Aorta (tissue), 5 donors: ENCODE measurements around the gene ARHGEF17. TPM values are rescaled to one million over a fixed set of nuclear protein-coding genes. Genes with fewer than 3 reads are reported as not detected.

ENCODE experiments used
- ATAC-seq: fragments of 200-7000 bp; cut with Tn5 transposase; one replicate; pipeline ENCODE4 v1.9.1; 2022; ENCODE audit warnings: moderate library complexity; ENCODE audit not compliant: low FRiP score
- DNase-seq, 2 donors: peaks; one replicate each; pipeline ENCODE4 v3.0.0-alpha.2; 2020
- H3K27ac ChIP-seq, 2 donors: one replicate each; pipeline ENCODE4 v1.5.1; 2013; ENCODE audit warnings: low read length in 2 of 2, mild to moderate bottlenecking in 2 of 2, moderate library complexity in 2 of 2, control low read depth in 1 of 2, inconsistent platforms in 1 of 2, low read depth in 1 of 2
- H3K27me3 ChIP-seq, 2 donors: one replicate each; pipeline ENCODE4 v1.6.1; 2013; ENCODE audit warnings: control low read depth in 1 of 2, low read length in 1 of 2, mild to moderate bottlenecking in 1 of 2, moderate library complexity in 1 of 2; ENCODE audit not compliant: insufficient read depth in 2 of 2, control insufficient read depth in 1 of 2
- H3K36me3 ChIP-seq, 2 donors: one replicate each; pipeline ENCODE4 v1.6.1; 2013; ENCODE audit warnings: control low read depth in 1 of 2, low read length in 1 of 2, mild to moderate bottlenecking in 1 of 2; ENCODE audit not compliant: insufficient read depth in 2 of 2, control insufficient read depth in 1 of 2
- H3K4me1 ChIP-seq, 2 donors: one replicate each; pipeline ENCODE4 v1.6.1; 2013; ENCODE audit warnings: low read length in 2 of 2, control low read depth in 1 of 2, mild to moderate bottlenecking in 1 of 2, moderate library complexity in 1 of 2; ENCODE audit not compliant: insufficient read depth in 2 of 2, control insufficient read depth in 1 of 2
- H3K4me3 ChIP-seq, 2 donors: one replicate each; pipeline ENCODE4 v1.5.1; 2013; ENCODE audit warnings: low read length in 2 of 2, control low read depth in 1 of 2, mild to moderate bottlenecking in 1 of 2
- H3K9me3 ChIP-seq: one replicate; pipeline ENCODE4 v1.6.1; 2013; ENCODE audit warnings: mild to moderate bottlenecking, low read length; ENCODE audit not compliant: control insufficient read depth
- WGBS, 2 donors: extraction: QIAGEN DNeasy Blood & Tissue Kit; methylation state at CpG; one replicate each; pipeline ENCODE4 v1.1.7; 2013; 5-methylcytosine and 5-hydroxymethylcytosine counted together
- intact Hi-C, 2 donors: fragments of 100-400 bp; cut with DNase I; formaldehyde crosslinking; loops; one replicate each; pipeline versions ENCODE4 v1.14.2 to v1.15.0; 2022
- polyA plus RNA-seq, 2 donors: library from polyadenylated mRNA; stranded (reverse); fragments of 200-250 nt; gene quantifications; one replicate each; pipeline ENCODE4 v1.2.3, GENCODE V29; 2013
- total RNA-seq, 2 donors: library from RNA; stranded (reverse); fragmentation: NEBNext Ultra II Directional; extraction: Animal tissue kit (Norgen Biotek cat#: 25700); gene quantifications; one replicate each; pipeline ENCODE4 v1.2.1, GENCODE V29; 2021
- donor health status: healthy with polysubstance abuse.
- donor health status: Bipolar disorder and iron deficiency.
- donor health status: DM: no; HTN: no; CAD: no.
- donor health status: DM: no; HTN: no; CAD: no.
- donor health status: DM: yes; HTN: yes; CAD: no.

The ARHGEF17 gene
- total and polyA plus RNA-seq, 4 donors, result 20.5 to 201 (median 170) TPM

DNA sequence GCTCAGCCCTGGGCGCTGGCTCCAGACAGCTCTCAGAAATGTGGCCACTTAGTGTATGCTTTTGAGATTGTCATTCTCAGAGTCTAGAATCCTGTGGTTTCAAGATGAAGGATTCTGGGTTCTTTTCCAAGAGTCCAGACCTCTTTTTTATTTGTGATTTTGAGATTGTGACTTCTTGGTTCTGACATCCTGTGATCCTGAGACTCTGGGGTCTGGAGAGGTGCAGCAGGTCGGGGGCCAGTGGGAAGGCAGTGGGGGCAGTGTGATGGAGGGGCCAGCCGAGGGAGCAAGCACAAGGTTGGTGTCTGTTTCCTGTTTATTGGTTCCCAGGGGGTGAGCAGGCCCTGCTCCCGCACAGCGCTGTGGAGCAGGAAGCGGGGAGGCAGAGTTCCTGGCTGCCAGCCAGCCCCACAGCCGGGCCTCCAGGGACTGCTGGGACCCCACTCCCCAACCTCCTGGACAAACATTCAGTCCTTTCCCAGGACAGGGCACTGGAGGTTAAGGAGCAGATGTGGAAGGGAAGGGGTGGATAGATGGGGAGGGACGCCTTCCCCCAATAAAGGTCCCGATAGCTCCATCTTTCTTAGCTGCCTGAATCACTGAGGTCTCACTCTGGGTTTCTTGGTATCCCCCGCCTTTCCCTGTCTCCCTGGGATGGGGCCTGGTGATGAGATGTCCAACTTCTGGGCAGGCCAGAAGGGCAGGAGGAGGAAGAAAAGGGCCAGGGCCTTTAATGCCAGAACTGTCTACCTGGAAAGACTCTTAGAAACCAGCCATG is 13.7 kb downstream of the ARHGEF17 start:
- intact Hi-C loops, result loop anchor here in 1 of 2 donors (2.0 kb wide), 1 partner anchor 13 kb away; the partner anchor contains the start of gene ARHGEF17

DNA sequence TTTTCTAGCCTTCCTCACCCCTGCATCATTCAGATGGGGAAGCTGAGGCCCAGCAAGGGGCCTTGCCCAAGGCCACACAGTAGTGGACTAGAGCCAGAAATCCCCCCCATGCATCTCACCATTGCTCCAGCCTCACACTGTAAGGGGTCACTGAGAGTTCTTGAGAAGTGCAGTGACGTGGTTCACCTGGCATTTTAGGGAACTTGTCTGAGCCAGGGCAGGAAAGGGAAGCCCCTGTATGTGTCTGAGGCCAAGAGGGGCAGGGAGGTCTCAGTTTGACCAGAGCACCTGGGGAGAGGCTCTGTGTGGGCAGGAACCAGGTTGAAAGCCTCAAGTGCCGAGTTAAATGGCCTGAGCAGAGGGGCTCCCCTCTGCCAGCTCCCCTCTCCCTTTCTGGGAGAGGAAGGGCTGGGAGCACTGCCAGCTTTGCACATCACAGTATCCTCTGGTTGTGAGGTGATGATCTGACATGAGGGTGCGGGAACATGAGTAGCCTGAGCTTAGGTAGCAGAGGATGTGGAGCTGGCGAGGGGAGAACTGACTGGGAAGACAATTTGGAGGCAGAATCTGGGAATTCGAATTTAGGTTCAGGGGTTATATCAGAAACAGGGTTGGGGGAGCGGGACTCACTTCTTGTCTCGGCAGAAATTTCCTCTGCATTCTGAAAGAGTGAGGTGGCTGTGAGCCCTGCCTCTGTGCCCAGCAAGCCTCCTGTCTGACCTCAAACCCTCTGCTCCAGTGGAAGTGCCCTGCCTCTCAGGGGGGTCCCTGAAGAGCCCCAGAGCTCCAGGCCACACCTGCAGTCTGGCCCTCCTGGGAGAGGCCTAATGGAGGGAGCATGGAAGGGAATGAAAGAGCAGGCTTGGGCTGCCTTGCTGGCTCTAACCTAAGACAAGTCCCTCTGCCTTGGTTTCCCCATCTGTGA is 14.6 kb downstream of the ARHGEF17 start:
- 24 to 31% methylated on average over 7 of the region's 7 CpGs for WGBS, 2 donors
- ATAC-seq, result no peak
- intact Hi-C loops, result loop anchor here in 1 of 2 donors (2.0 kb wide), 1 partner anchor 14 kb away; the partner anchor contains the start of gene ARHGEF17
- Histone ChIP-seq H3K27me3 (no peaks in the 10 kb centered on the region), H3K4me3 (no peak overlapping the region), H3K36me3 (no peaks in the 10 kb centered on the region), H3K9me3 (no peaks in the 10 kb centered on the region), H3K4me1 (peaks cover 6 to 7% of the 10 kb centered on the region in 2 donors), H3K27ac (peak overlapping the region; percentile 46 to 98)
- no peak for DNase-seq

More for the DNA sequence above, 13.7 kb downstream of the ARHGEF17 start:
- H3K36me3 ChIP-seq, result no peaks in the 10 kb centered on the region
- peak overlapping the region; percentile 46 to 98 for H3K27ac ChIP-seq
- no peaks in the 10 kb centered on the region for H3K9me3 ChIP-seq
- no peaks in the 10 kb centered on the region for H3K27me3 ChIP-seq
- WGBS, 2 donors, result 5 to 7% methylated on average over 10 of the region's 10 CpGs
- DNase-seq, result peak in 1 of 2 donors; percentile 84
- no peak for ATAC-seq
- H3K4me3 ChIP-seq, result no peak overlapping the region
- H3K4me1 ChIP-seq, result peaks cover 6 to 7% of the 10 kb centered on the region in 2 donors

DNA sequence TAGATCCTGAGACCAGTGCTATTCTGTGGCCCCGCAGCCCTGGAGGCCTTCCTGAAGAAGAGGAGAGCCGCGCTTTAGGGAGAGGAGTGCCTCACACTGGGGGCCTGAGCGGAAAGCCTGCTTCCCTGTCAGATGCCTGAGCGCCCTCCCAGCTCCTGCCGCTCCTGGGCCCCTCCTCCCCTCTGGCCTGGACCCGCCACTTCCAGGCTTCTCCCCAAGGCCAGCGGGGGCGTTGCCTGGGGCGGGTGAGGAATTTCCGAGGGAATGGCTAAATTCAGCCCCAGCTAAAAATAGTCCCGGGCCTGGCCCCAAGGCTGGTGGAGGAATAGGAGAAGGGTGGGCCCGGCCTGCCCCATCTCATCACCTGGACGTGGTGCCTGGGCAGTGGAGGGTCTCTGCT is 15.4 kb downstream of the ARHGEF17 start:
- H3K4me1 ChIP-seq, result peaks cover 4 to 12% of the 10 kb centered on the region in 2 donors
- no peak overlapping the region for H3K4me3 ChIP-seq
- H3K36me3 ChIP-seq, result no peaks in the 10 kb centered on the region
- DNase-seq, result peak; percentile 96 to 98
- peak; percentile 84 for ATAC-seq
- intact Hi-C loops, result loop anchor here in 1 of 2 donors (2.0 kb wide), 1 partner anchor 15 kb away; the partner anchor contains the start of gene ARHGEF17
- no peaks in the 10 kb centered on the region for H3K9me3 ChIP-seq
- H3K27ac ChIP-seq, result peak overlapping the region; percentile 98 to 99
- 7 to 10% methylated on average over 9 to 14 of the region's 14 CpGs for WGBS, 2 donors
- no peaks in the 10 kb centered on the region for H3K27me3 ChIP-seq

DNA sequence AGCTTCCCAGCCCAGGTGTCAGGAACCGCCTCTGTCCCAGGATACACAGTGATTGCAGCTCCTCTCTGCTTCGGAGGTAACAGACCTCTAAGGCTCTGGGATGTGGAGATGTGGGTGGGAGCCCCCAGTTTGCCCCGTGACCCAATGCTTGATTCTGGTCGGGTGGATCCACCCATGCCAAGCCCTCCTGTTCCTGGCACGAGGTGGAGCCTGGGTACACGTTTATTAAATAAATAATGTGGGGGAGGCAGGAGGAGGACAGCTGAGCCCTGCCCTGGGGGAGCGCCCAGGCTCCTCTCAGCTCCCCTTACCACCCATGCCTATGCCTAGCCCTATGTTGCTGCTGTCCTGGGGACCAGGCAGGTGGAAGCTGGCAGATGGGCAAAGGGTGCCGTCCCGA is 16.0 kb downstream of the ARHGEF17 start:
- H3K27me3 ChIP-seq, result no peaks in the 10 kb centered on the region
- DNase-seq (no peak), ATAC-seq (peak; percentile 4)

DNA sequence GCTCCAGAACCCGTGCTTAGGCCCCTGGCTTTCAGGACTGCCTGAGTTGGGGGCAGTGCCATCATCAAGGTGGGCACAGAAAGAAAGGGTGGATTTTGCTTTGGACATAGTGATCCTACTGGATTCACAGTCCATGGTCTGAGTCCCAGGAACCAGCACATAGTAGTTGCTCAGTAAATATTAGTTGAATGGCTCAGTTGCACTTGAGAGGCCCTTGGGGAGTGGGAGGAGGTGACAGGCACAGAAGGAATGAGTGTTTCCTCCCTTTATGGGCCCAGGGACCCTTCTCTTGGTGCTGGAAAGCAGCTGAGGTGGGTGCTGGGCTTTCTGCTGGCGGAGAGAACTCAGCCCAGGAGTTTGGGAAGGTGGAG is 16.6 kb downstream of the ARHGEF17 start:
- intact Hi-C loops, result no loop called here
- Histone ChIP-seq H3K36me3 (no peaks in the 10 kb centered on the region), H3K4me3 (no peak overlapping the region), H3K27me3 (no peaks in the 10 kb centered on the region), H3K27ac (peak overlapping the region; percentile 94 to 99), H3K9me3 (no peaks in the 10 kb centered on the region), H3K4me1 (peaks cover 4 to 12% of the 10 kb centered on the region in 2 donors)
- 25 to 31% methylated on average over 2 of the region's 2 CpGs for WGBS, 2 donors
- no peak for ATAC-seq
- no peak for DNase-seq

More for the DNA sequence above, 16.0 kb downstream of the ARHGEF17 start:
- no peaks in the 10 kb centered on the region for H3K9me3 ChIP-seq
- peak overlapping the region; percentile 94 to 99 for H3K27ac ChIP-seq
- no peaks in the 10 kb centered on the region for H3K36me3 ChIP-seq
- H3K4me3 ChIP-seq, result no peak overlapping the region
- intact Hi-C loops, result no loop called here
- WGBS, 2 donors, result 15 to 16% methylated on average over 9 of the region's 9 CpGs
- H3K4me1 ChIP-seq, result peaks cover 4 to 12% of the 10 kb centered on the region in 2 donors

DNA sequence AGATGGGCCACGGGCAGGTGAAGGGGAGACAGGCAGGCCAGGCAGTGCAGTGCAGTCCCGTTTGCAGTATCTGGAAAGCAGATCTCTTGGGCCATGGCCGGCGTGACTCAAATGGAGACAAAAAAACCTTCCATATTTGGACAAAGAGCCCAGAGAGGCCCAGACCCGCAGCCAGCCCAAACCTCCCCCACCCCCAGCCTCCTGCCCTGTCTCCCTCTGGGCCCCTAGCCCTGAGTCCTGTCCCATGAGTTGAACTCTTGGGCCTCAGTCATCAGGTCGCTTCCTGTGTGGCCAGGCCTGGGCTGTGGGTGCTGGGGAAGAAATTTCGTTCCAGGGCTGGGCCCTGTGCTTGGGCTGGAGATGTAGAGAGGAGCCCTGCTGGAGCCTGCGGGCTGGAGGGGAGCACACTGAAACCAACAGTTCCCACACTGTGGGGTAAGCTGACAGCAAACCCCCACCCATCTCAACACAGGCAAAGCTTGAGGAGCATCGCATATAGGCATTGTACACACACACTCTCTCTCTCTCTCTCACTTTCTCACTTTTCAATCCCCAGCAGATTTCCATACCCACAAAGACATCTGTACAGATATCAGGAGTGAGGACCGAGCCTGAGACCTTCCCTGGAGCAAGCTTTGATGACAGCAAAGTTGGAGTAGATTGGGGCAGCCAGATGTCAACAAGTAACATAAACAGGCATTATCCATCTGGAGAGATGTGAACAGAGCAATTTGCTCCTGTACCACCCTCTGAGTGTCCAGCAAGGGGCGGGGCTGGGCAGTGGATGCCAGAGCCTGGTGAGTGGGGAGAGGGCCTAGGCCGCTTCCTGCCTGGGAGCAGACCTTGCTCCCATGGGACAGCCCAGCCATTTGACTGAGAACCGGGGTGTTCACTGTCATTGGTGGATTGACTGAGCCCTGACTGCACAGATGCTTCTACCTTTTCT is 17.2 kb downstream of the ARHGEF17 start:
- ATAC-seq (peak; percentile 69), DNase-seq (peak; percentile 86 to 93)
- intact Hi-C loops, result no loop called here
- WGBS, 2 donors, result 9 to 12% methylated on average over 13 of the region's 13 CpGs
- Histone ChIP-seq H3K4me1 (peaks cover 4 to 12% of the 10 kb centered on the region in 2 donors), H3K4me3 (no peak overlapping the region), H3K27ac (peak overlapping the region; percentile 94 to 99), H3K36me3 (no peaks in the 10 kb centered on the region), H3K27me3 (no peaks in the 10 kb centered on the region), H3K9me3 (no peaks in the 10 kb centered on the region)

DNA sequence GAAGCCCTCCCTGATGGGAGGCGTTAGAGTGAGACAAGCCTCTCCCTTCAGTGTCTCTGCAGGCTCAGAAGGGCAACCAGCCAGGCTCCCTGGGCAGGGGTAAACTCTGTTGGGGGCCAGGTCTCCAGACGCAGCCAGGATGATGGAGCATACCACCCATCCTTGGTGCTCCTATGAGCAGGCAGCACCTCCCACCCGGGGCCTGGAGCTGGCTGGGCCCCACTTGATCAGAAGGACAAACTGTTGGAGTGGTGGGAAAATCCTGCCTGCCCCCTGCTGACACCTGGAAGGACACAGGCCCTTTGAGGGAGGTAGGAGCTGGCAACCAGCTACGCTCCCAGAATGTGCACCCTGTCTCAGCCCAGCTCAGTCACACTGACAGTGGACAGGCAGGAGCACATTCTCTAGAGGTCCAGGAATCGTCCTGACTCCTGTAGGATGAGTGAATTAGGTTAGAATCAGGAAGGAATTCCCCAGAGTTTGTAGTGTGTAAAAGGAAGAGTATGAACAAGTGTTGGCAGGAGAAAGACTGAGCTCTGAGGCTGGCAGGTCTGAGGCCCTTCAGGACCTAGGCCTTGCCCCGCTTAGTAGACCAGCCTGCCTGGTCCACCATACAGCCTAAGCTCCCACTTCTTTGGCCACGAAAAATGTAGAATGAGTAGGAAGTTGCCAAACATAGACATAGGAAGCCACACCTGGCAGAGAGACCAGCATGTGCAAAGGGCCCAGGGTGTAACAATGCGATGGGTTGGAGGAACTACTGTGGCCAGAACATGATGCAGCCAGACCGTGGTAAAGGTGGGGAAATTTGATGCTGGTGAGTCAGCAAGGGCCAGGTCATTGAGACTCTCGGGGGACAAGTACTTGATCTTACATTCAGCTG is 19.1 kb downstream of the ARHGEF17 start:
- DNase-seq (no peak), ATAC-seq (no peak)
- Histone ChIP-seq H3K27ac (peak overlapping the region; percentile 41 to 94), H3K36me3 (no peaks in the 10 kb centered on the region), H3K27me3 (no peaks in the 10 kb centered on the region), H3K4me1 (peaks cover 0 to 26% of the 10 kb centered on the region in 2 donors), H3K9me3 (no peaks in the 10 kb centered on the region), H3K4me3 (no peak overlapping the region)
- intact Hi-C loops, result no loop called here
- WGBS, 2 donors, result 14 to 20% methylated on average over 10 of the region's 10 CpGs
